Neural progenitor cell (in vitro differentiated cells): ENCODE data around the gene TMCC3.

Experiments
- EZH2 ChIP-seq: fragments of 200-600 bp; sonication (generic); IDR thresholded peaks from 2 replicates; pipeline ENCODE4 v1.6.1; 2017; ENCODE audit warnings: antibody characterized with exemption, mild to moderate bottlenecking, moderate library complexity
- EZH2phosphoT487 ChIP-seq: fragments of 200-600 bp; sonication (generic); IDR thresholded peaks from 2 replicates; pipeline ENCODE4 v1.6.1; 2017; ENCODE audit warnings: antibody characterized with exemption
- TF ChIP-seq, protein P1 (sequence below): fragments of 200-600 bp; sonication (generic); IDR thresholded peaks from 2 replicates; pipeline ENCODE4 v1.5.1; 2017; ENCODE audit warnings: antibody characterized with exemption, mild to moderate bottlenecking

DNA sequence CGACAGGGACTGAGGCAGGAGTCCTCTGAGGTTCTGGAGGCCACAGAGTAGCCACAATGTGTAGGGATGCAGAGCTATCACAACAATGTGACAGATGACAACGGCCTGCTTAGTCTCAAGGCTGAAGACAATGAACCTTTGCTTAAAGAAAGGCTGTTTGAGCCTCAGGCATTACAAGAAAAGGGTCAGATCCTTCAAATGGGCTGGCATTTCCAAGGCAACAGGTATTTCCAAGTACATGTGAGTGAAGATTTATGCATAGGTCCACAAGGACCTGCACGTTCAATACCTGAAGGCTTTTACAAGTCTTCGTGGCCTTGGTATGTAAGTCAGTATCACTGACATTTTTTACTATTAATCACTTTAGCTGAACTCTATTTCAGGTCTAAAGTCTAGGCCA, 62.0 kb downstream of the TMCC3 start:
- TF ChIP-seq, protein P1, sequence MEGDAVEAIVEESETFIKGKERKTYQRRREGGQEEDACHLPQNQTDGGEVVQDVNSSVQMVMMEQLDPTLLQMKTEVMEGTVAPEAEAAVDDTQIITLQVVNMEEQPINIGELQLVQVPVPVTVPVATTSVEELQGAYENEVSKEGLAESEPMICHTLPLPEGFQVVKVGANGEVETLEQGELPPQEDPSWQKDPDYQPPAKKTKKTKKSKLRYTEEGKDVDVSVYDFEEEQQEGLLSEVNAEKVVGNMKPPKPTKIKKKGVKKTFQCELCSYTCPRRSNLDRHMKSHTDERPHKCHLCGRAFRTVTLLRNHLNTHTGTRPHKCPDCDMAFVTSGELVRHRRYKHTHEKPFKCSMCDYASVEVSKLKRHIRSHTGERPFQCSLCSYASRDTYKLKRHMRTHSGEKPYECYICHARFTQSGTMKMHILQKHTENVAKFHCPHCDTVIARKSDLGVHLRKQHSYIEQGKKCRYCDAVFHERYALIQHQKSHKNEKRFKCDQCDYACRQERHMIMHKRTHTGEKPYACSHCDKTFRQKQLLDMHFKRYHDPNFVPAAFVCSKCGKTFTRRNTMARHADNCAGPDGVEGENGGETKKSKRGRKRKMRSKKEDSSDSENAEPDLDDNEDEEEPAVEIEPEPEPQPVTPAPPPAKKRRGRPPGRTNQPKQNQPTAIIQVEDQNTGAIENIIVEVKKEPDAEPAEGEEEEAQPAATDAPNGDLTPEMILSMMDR: no peak
- TF ChIP-seq EZH2 (no peak), EZH2phosphoT487 (no peak)
